ENCODE data around the gene UBTD2. TPM values are rescaled to one million over a fixed set of nuclear protein-coding genes. Genes with fewer than 3 reads are reported as not detected.

UBTD2 gene
- polyA plus RNA-seq, 1 experiment: 33.3 TPM

- Histone ChIP-seq H3K27me3 (ENCODE audit: control insufficient read depth, insufficient read depth, low read length) (no peaks in the 10 kb centered on the region), H3K9me3 (ENCODE audit: control insufficient read depth, insufficient read depth, low read length) (no peaks in the 10 kb centered on the region), H3K27ac (ENCODE audit: low read depth, low read length) (no peak overlapping the region), H3K4me3 (ENCODE audit: low read depth, low read length) (no peak overlapping the region)
- CTCF ChIA-PET: interaction anchor here (0.9 kb wide), 1 partner anchor 57 kb away, joined by 3 read pairs; no protein-coding TSS in a partner anchor
- POLR2A ChIA-PET: no interaction called here
- TF ChIP-seq CTCF (IDR thresholded peaks at IDR 0.05; ENCODE audit: low read depth, low read length): no peak
- no peak for DNase-seq (ENCODE audit: low read depth, low spot score)
Measured at GRCh38 chr5:172245703-172246125, 37.9 kb downstream of the UBTD2 start.

GRCh38 chr5:172245046-172245445 is 38.5 kb downstream of the UBTD2 start:
- H3K27ac ChIP-seq (ENCODE audit: low read depth, low read length): no peak overlapping the region

GRCh38 chr5:172243302-172243701 is 40.3 kb downstream of the UBTD2 start:
- Histone ChIP-seq H3K4me3 (ENCODE audit: low read depth, low read length) (no peak overlapping the region), H3K27ac (ENCODE audit: low read depth, low read length) (no peak overlapping the region), H3K9me3 (ENCODE audit: control insufficient read depth, insufficient read depth, low read length) (no peaks in the 10 kb centered on the region), H3K27me3 (ENCODE audit: control insufficient read depth, insufficient read depth, low read length) (no peaks in the 10 kb centered on the region)
- no peak for DNase-seq (ENCODE audit: low read depth, low spot score)
- TF ChIP-seq CTCF (IDR thresholded peaks at IDR 0.05; ENCODE audit: low read depth, low read length): no peak
- ChIA-PET CTCF (no interaction called here), POLR2A (interaction anchor here (0.7 kb wide), 1 partner anchor 289 kb away, joined by 5 read pairs; no protein-coding TSS in a partner anchor)

More at GRCh38 chr5:172245046-172245445, 38.5 kb downstream of the UBTD2 start:
- ChIA-PET CTCF (interaction anchor here (0.9 kb wide), 1 partner anchor 56 kb away, joined by 3 read pairs; no protein-coding TSS in a partner anchor), POLR2A (no interaction called here)
- no peak overlapping the region for H3K4me3 ChIP-seq (ENCODE audit: low read depth, low read length)
- TF ChIP-seq CTCF (IDR thresholded peaks at IDR 0.05; ENCODE audit: low read depth, low read length): no peak
- H3K9me3 ChIP-seq (ENCODE audit: control insufficient read depth, insufficient read depth, low read length): no peaks in the 10 kb centered on the region
- no peaks in the 10 kb centered on the region for H3K27me3 ChIP-seq (ENCODE audit: control insufficient read depth, insufficient read depth, low read length)
- no peak for DNase-seq (ENCODE audit: low read depth, low spot score)

GRCh38 chr5:172238334-172238733 is 45.2 kb downstream of the UBTD2 start:
- Histone ChIP-seq H3K27ac (ENCODE audit: low read depth, low read length) (no peak overlapping the region), H3K27me3 (ENCODE audit: control insufficient read depth, insufficient read depth, low read length) (no peaks in the 10 kb centered on the region), H3K9me3 (ENCODE audit: control insufficient read depth, insufficient read depth, low read length) (no peaks in the 10 kb centered on the region), H3K4me3 (ENCODE audit: low read depth, low read length) (no peak overlapping the region)
- TF ChIP-seq CTCF (IDR thresholded peaks at IDR 0.05; ENCODE audit: low read depth, low read length): no peak
- no peak for DNase-seq (ENCODE audit: low read depth, low spot score)
- ChIA-PET CTCF (no interaction called here), POLR2A (no interaction called here)

- DNase-seq (ENCODE audit: low read depth, low spot score): no peak
- H3K27me3 ChIP-seq (ENCODE audit: control insufficient read depth, insufficient read depth, low read length): no peaks in the 10 kb centered on the region
- H3K9me3 ChIP-seq (ENCODE audit: control insufficient read depth, insufficient read depth, low read length): no peaks in the 10 kb centered on the region
- POLR2A ChIA-PET: no interaction called here
- CTCF ChIA-PET: no interaction called here
- TF ChIP-seq CTCF (IDR thresholded peaks at IDR 0.05; ENCODE audit: low read depth, low read length): no peak
- no peak overlapping the region for H3K27ac ChIP-seq (ENCODE audit: low read depth, low read length)
- no peak overlapping the region for H3K4me3 ChIP-seq (ENCODE audit: low read depth, low read length)
Measured at GRCh38 chr5:172235827-172236736, 47.5 kb downstream of the UBTD2 start.
